GM19099 (cell line): Measurements from ENCODE around the gene ITPRIPL1.

Experiments
- POLR2A ChIP-seq: IDR thresholded peaks from 3 replicates; pipeline ENCODE4 v1.6.1; 2011; ENCODE audit warnings: low read depth; ENCODE audit not compliant: insufficient read length; ENCODE audit errors: extremely low read depth

ITPRIPL1 gene

GRCh38 chr2:96374211-96374951 lies 49.3 kb downstream of the ITPRIPL1 start:
- no peak for TF ChIP-seq POLR2A
